Subcutaneous adipose tissue (tissue), 4 donors: Measurements from ENCODE around the gene ZNF182. TPM values are rescaled to one million over a fixed set of nuclear protein-coding genes. Genes with fewer than 3 reads are reported as not detected.

Experiments
- CTCF ChIP-seq: fragments of 450-650 bp; IDR thresholded peaks from one replicate; pipeline ENCODE4 v1.5.1; 2016; ENCODE audit warnings: low read depth, mild to moderate bottlenecking, control low read depth, antibody characterized with exemption, moderate library complexity
- total RNA-seq, 4 donors: library from RNA; depleted of rRNA; stranded (reverse); fragments of >200 nt; gene quantifications; one replicate each; pipeline ENCODE4 v1.1.0, GENCODE V29; 2016

Gene ZNF182
- total RNA-seq, 4 donors from 2014 or later = 3.4 to 7.9 (median 6.8) TPM

- no peak for TF ChIP-seq CTCF
Observed at GRCh38 chrX:47960406-47960805, 43.4 kb downstream of the ZNF182 start.

- TF ChIP-seq CTCF = no peak
Observed at GRCh38 chrX:47958761-47959342, 44.9 kb downstream of the ZNF182 start.

GRCh38 chrX:47956016-47956415 is 47.8 kb downstream of the ZNF182 start:
- no peak for TF ChIP-seq CTCF

- no peak for TF ChIP-seq CTCF
Observed at GRCh38 chrX:47941423-47941822, 62.4 kb downstream of the ZNF182 start.

GRCh38 chrX:47940448-47940847 is 63.3 kb downstream of the ZNF182 start:
- TF ChIP-seq CTCF = no peak

- TF ChIP-seq CTCF = no peak
Observed at GRCh38 chrX:47936940-47937317, 66.9 kb downstream of the ZNF182 start.

- no peak for TF ChIP-seq CTCF
Observed at GRCh38 chrX:47936224-47936939, 67.4 kb downstream of the ZNF182 start.
